ENCODE data around the gene PTPRJ.

DNA sequence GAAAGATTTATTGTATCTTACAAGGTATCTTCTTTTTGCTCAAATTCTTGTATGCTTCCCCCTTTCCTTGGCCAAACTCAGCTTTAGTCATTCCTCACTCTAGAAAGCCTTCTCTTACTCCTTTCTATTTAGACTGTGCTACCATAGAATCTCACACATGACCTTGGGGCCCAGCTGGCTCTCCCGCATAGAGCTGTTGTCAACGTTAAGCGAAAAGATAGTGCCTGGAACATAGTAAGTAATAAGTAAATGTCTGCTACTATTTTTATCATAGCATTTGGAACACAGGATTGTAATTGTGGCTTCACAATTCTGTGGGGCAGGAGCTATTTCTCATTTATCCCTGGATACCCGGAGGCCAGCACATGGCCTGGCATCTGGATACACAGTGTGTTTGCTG lies 197.3 kb downstream of the PTPRJ start:
- TF ChIP-seq, protein P1, sequence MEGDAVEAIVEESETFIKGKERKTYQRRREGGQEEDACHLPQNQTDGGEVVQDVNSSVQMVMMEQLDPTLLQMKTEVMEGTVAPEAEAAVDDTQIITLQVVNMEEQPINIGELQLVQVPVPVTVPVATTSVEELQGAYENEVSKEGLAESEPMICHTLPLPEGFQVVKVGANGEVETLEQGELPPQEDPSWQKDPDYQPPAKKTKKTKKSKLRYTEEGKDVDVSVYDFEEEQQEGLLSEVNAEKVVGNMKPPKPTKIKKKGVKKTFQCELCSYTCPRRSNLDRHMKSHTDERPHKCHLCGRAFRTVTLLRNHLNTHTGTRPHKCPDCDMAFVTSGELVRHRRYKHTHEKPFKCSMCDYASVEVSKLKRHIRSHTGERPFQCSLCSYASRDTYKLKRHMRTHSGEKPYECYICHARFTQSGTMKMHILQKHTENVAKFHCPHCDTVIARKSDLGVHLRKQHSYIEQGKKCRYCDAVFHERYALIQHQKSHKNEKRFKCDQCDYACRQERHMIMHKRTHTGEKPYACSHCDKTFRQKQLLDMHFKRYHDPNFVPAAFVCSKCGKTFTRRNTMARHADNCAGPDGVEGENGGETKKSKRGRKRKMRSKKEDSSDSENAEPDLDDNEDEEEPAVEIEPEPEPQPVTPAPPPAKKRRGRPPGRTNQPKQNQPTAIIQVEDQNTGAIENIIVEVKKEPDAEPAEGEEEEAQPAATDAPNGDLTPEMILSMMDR (conservative IDR thresholded peaks at IDR 0.05; ENCODE audit: low read depth, low read length) = no peak
- no peak for TF ChIP-seq EZH2 (IDR thresholded peaks at IDR 0.05; ENCODE audit: low read length, unreplicated experiment)
